ENCODE results near the gene DGKI. TPM values are rescaled to one million over a fixed set of nuclear protein-coding genes. Genes with fewer than 3 reads are reported as not detected.
"Not testable (repeated sequence)": the region's sequence is repeated elsewhere in the genome, so short reads cannot be mapped to it uniquely, and the experiment has no call there.

The DGKI gene
- polyA plus RNA-seq, 1 donor: 0.68 TPM

GRCh38 chr7:137742051-137742450 is 104.7 kb downstream of the DGKI start:
- no peak for DNase-seq (ENCODE audit: low read depth)

GRCh38 chr7:137741443-137741842 is 105.3 kb downstream of the DGKI start:
- DNase-seq (ENCODE audit: low read depth): no peak

GRCh38 chr7:137734221-137734620 is 112.6 kb downstream of the DGKI start:
- DNase-seq (ENCODE audit: low read depth): no peak

GRCh38 chr7:137732168-137732567 is 114.6 kb downstream of the DGKI start:
- DNase-seq (ENCODE audit: low read depth): no peak

- DNase-seq (ENCODE audit: low read depth): no peak
Observed at GRCh38 chr7:137731436-137731835, 115.3 kb downstream of the DGKI start.

- DNase-seq (ENCODE audit: low read depth): no peak
Observed at GRCh38 chr7:137728426-137728825, 118.3 kb downstream of the DGKI start.

GRCh38 chr7:137727413-137727812 is 119.4 kb downstream of the DGKI start:
- no peak for DNase-seq (ENCODE audit: low read depth)

GRCh38 chr7:137718355-137718754 is 128.4 kb downstream of the DGKI start:
- no peak for DNase-seq (ENCODE audit: low read depth)

GRCh38 chr7:137717811-137718271 is 128.9 kb downstream of the DGKI start:
- no peak for DNase-seq (ENCODE audit: low read depth)

- DNase-seq (ENCODE audit: low read depth): no peak
Observed at GRCh38 chr7:137717045-137717444, 129.7 kb downstream of the DGKI start.

GRCh38 chr7:137716061-137716460 is 130.7 kb downstream of the DGKI start:
- no peak for DNase-seq (ENCODE audit: low read depth)

- DNase-seq (ENCODE audit: low read depth): no peak
Observed at GRCh38 chr7:137715533-137715932, 131.2 kb downstream of the DGKI start.

- DNase-seq (ENCODE audit: low read depth): no peak
Observed at GRCh38 chr7:137715121-137715520, 131.7 kb downstream of the DGKI start.

GRCh38 chr7:137706330-137706729 is 140.4 kb downstream of the DGKI start:
- DNase-seq (ENCODE audit: low read depth): not testable (repeated sequence)

GRCh38 chr7:137704723-137705122 is 142.1 kb downstream of the DGKI start:
- no peak for DNase-seq (ENCODE audit: low read depth)

- no peak for DNase-seq (ENCODE audit: low read depth)
Observed at GRCh38 chr7:137703291-137704010, 143.3 kb downstream of the DGKI start.

- no peak for DNase-seq (ENCODE audit: low read depth)
Observed at GRCh38 chr7:137696988-137697387, 149.8 kb downstream of the DGKI start.

GRCh38 chr7:137696376-137696775 is 150.4 kb downstream of the DGKI start:
- DNase-seq (ENCODE audit: low read depth): no peak

- DNase-seq (ENCODE audit: low read depth): no peak
Observed at GRCh38 chr7:137695942-137696341, 150.8 kb downstream of the DGKI start.

GRCh38 chr7:137695494-137695893 is 151.3 kb downstream of the DGKI start:
- no peak for DNase-seq (ENCODE audit: low read depth)

- no peak for DNase-seq (ENCODE audit: low read depth)
Observed at GRCh38 chr7:137694405-137694804, 152.4 kb downstream of the DGKI start.

GRCh38 chr7:137692399-137692798 is 154.4 kb downstream of the DGKI start:
- no peak for DNase-seq (ENCODE audit: low read depth)

GRCh38 chr7:137691566-137691965 is 155.2 kb downstream of the DGKI start:
- no peak for DNase-seq (ENCODE audit: low read depth)

GRCh38 chr7:137690635-137691034 is 156.1 kb downstream of the DGKI start:
- no peak for DNase-seq (ENCODE audit: low read depth)

All from forelimb muscle (tissue), 1 donor.